ENCODE data around the gene SNRNP35.

- TF ChIP-seq CTCF (IDR thresholded peaks at IDR 0.05; ENCODE audit: borderline replicate concordance, extremely low read depth, low read length, poor library complexity, severe bottlenecking) = no peak
- TF ChIP-seq EZH2 (IDR thresholded peaks at IDR 0.05; ENCODE audit: borderline replicate concordance, low read depth, low read length, severe bottlenecking) = no peak
Measured at GRCh38 chr12:123433615-123434014, 24.3 kb upstream of the SNRNP35 start.

Data from DND-41 (cell line).